Measurements from ENCODE around the gene BTBD9.

DNA sequence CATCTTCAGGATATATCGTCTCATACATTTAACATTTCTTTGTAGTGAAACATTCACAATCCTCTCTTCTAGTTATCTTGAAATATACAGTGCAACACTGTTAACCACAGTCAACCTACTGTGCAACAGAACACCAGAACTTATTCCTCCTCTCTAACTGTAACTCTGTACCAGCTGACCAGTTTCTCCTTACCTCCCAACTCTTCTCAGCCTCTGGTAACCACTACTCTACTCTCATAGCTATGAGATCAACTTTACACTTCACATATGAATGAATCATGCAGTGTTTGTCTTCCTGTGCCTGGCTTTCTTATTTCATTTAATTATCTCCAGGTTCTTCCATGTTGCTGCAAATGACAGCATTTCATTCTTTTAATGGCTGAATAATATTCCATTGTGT is 337.6 kb downstream of the BTBD9 start:
- TF ChIP-seq ZNF274 (IDR thresholded peaks at IDR 0.05; ENCODE audit: low read depth, low read length), result no peak
- TF ChIP-seq YY1 (IDR thresholded peaks at IDR 0.05; ENCODE audit: insufficient read depth, insufficient read length), result no peak
- TF ChIP-seq SUZ12 (IDR thresholded peaks at IDR 0.05; ENCODE audit: extremely low read depth, insufficient read depth, insufficient read length), result no peak

All from NT2/D1 (cell line).